ENCODE results near the gene PKP4.

DNA sequence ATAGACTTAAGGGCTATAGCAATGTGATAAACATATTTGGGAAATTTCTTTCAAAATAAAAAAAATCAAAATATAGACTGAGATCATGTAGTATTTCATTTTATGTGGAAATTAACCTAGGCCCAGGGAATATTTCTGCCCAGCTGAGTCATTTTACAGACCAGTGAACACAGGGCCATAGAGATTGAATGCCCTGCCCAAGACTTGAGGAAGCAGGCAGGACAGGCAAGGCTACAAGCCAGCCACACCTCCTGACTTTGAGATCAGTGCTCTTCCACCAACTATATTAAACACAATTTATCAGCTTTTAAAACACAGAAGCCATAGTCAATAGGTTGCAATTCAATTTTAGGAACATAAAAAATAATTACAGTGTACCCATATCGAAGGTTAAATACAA lies 13.1 kb upstream of the PKP4 start:
- TF ChIP-seq POLR2AphosphoS5 (IDR thresholded peaks at IDR 0.05; ENCODE audit: low read depth, low read length): no peak
- TF ChIP-seq SPI1 (IDR thresholded peaks at IDR 0.05; ENCODE audit: low read depth, low read length): no peak
- TF ChIP-seq POLR2A (IDR thresholded peaks at IDR 0.05; ENCODE audit: low read depth, low read length): no peak
- TF ChIP-seq TAF1 (IDR thresholded peaks at IDR 0.05; ENCODE audit: low read depth, low read length): no peak

All from GM12891 (cell line).